ES-I3 (cell line): ENCODE results near the gene KCNQ2.

Source experiments
- H3K36me3 ChIP-seq: 2 replicates; pipeline ENCODE4 v1.6.1; 2013; ENCODE audit warnings: mild to moderate bottlenecking, low read length, control low read depth, moderate library complexity; ENCODE audit not compliant: insufficient read depth
- H3K4me1 ChIP-seq: 2 replicates; pipeline ENCODE4 v1.6.1; 2013; ENCODE audit warnings: mild to moderate bottlenecking, control low read depth, low read length; ENCODE audit not compliant: insufficient read depth
- H3K9ac ChIP-seq: 2 replicates; pipeline ENCODE4 v1.6.1; 2013; ENCODE audit warnings: low read depth, mild to moderate bottlenecking, low read length, moderate library complexity
- H3K9me3 ChIP-seq: 2 replicates; pipeline ENCODE4 v1.6.1; 2013; ENCODE audit warnings: mild to moderate bottlenecking, low read length, moderate library complexity; ENCODE audit not compliant: control insufficient read depth, insufficient read depth

KCNQ2 gene

GRCh38 chr20:63427206-63427605 is 45.2 kb downstream of the KCNQ2 start:
- no peaks in the 10 kb centered on the region; the same call in 1 of the 2 replicates for H3K4me1 ChIP-seq
- no peaks in the 10 kb centered on the region for H3K36me3 ChIP-seq
- H3K9me3 ChIP-seq: no peaks in the 10 kb centered on the region
- H3K9ac ChIP-seq: no peak overlapping the region

- Histone ChIP-seq H3K9me3 (no peaks in the 10 kb centered on the region), H3K9ac (no peak overlapping the region), H3K4me1 (no peaks in the 10 kb centered on the region; the same call in 1 of the 2 replicates), H3K36me3 (no peaks in the 10 kb centered on the region)
Observed at GRCh38 chr20:63425846-63426485, 46.5 kb downstream of the KCNQ2 start.

- Histone ChIP-seq H3K36me3 (no peaks in the 10 kb centered on the region), H3K9ac (no peak overlapping the region), H3K9me3 (no peaks in the 10 kb centered on the region), H3K4me1 (no peaks in the 10 kb centered on the region)
Observed at GRCh38 chr20:63424613-63425012, 47.8 kb downstream of the KCNQ2 start.

- no peaks in the 10 kb centered on the region for H3K4me1 ChIP-seq
- no peaks in the 10 kb centered on the region for H3K9me3 ChIP-seq
- H3K36me3 ChIP-seq: no peaks in the 10 kb centered on the region
- H3K9ac ChIP-seq: no peak overlapping the region
Observed at GRCh38 chr20:63423751-63424150, 48.7 kb downstream of the KCNQ2 start.

- H3K4me1 ChIP-seq: no peaks in the 10 kb centered on the region
- H3K9ac ChIP-seq: no peak overlapping the region
- H3K36me3 ChIP-seq: no peaks in the 10 kb centered on the region
- H3K9me3 ChIP-seq: no peaks in the 10 kb centered on the region
Observed at GRCh38 chr20:63422653-63423052, 49.8 kb downstream of the KCNQ2 start.

GRCh38 chr20:63421913-63422312 is 50.5 kb downstream of the KCNQ2 start:
- Histone ChIP-seq H3K9ac (no peak overlapping the region), H3K4me1 (no peaks in the 10 kb centered on the region), H3K9me3 (no peaks in the 10 kb centered on the region), H3K36me3 (no peaks in the 10 kb centered on the region)

GRCh38 chr20:63421094-63421692 is 51.3 kb downstream of the KCNQ2 start:
- Histone ChIP-seq H3K9ac (no peak overlapping the region), H3K4me1 (no peaks in the 10 kb centered on the region), H3K36me3 (no peaks in the 10 kb centered on the region), H3K9me3 (no peaks in the 10 kb centered on the region)

- Histone ChIP-seq H3K9ac (no peak overlapping the region), H3K36me3 (no peaks in the 10 kb centered on the region), H3K4me1 (no peaks in the 10 kb centered on the region), H3K9me3 (no peaks in the 10 kb centered on the region)
Observed at GRCh38 chr20:63420359-63421093, 51.9 kb downstream of the KCNQ2 start.

GRCh38 chr20:63419299-63419698 is 53.2 kb downstream of the KCNQ2 start:
- Histone ChIP-seq H3K4me1 (no peaks in the 10 kb centered on the region), H3K9ac (no peak overlapping the region), H3K9me3 (no peaks in the 10 kb centered on the region), H3K36me3 (no peaks in the 10 kb centered on the region)

GRCh38 chr20:63418617-63419016 is 53.8 kb downstream of the KCNQ2 start:
- no peaks in the 10 kb centered on the region for H3K9me3 ChIP-seq
- no peak overlapping the region for H3K9ac ChIP-seq
- no peaks in the 10 kb centered on the region for H3K36me3 ChIP-seq
- no peaks in the 10 kb centered on the region for H3K4me1 ChIP-seq

GRCh38 chr20:63417738-63418120 is 54.7 kb downstream of the KCNQ2 start:
- H3K9me3 ChIP-seq: no peaks in the 10 kb centered on the region
- no peaks in the 10 kb centered on the region for H3K4me1 ChIP-seq
- no peak overlapping the region for H3K9ac ChIP-seq
- H3K36me3 ChIP-seq: no peaks in the 10 kb centered on the region

- Histone ChIP-seq H3K9me3 (no peaks in the 10 kb centered on the region), H3K9ac (no peak overlapping the region), H3K36me3 (no peaks in the 10 kb centered on the region), H3K4me1 (no peaks in the 10 kb centered on the region)
Observed at GRCh38 chr20:63417097-63417737, 55.2 kb downstream of the KCNQ2 start.

GRCh38 chr20:63416631-63417030 is 55.8 kb downstream of the KCNQ2 start:
- H3K9me3 ChIP-seq: no peaks in the 10 kb centered on the region
- no peaks in the 10 kb centered on the region for H3K36me3 ChIP-seq
- H3K4me1 ChIP-seq: no peaks in the 10 kb centered on the region
- H3K9ac ChIP-seq: no peak overlapping the region

- no peaks in the 10 kb centered on the region for H3K36me3 ChIP-seq
- no peaks in the 10 kb centered on the region for H3K9me3 ChIP-seq
- H3K9ac ChIP-seq: no peak overlapping the region
- no peaks in the 10 kb centered on the region for H3K4me1 ChIP-seq
Observed at GRCh38 chr20:63415647-63416391, 56.6 kb downstream of the KCNQ2 start.
